Measurements from ENCODE around the gene MAN1A1.

The MAN1A1 gene

GRCh38 chr6:119313937-119314884 lies 35.4 kb downstream of the MAN1A1 start:
- TF ChIP-seq TAF1 (IDR thresholded peaks at IDR 0.05; ENCODE audit: borderline replicate concordance, insufficient read depth, low read length), result no peak
- TF ChIP-seq SIN3A (IDR thresholded peaks at IDR 0.05; ENCODE audit: borderline replicate concordance, insufficient read depth, low read length), result no peak
- no peak for TF ChIP-seq REST (IDR thresholded peaks at IDR 0.05; ENCODE audit: insufficient read depth in 1 of 2, low read depth in 2 of 2, low read length in 2 of 2)
- no peak for TF ChIP-seq POLR2AphosphoS5 (IDR thresholded peaks at IDR 0.05; ENCODE audit: low read depth, low read length)
- TF ChIP-seq FOXP2 (optimal IDR thresholded peaks at IDR 0.05; ENCODE audit: borderline replicate concordance, extremely low read depth, extremely low read length, insufficient read depth), result no peak

- no peak for TF ChIP-seq SIN3A (IDR thresholded peaks at IDR 0.05; ENCODE audit: borderline replicate concordance, insufficient read depth, low read length)
- TF ChIP-seq REST (IDR thresholded peaks at IDR 0.05; ENCODE audit: insufficient read depth in 1 of 2, low read depth in 2 of 2, low read length in 2 of 2), result no peak
- no peak for TF ChIP-seq POLR2AphosphoS5 (IDR thresholded peaks at IDR 0.05; ENCODE audit: low read depth, low read length)
- no peak for TF ChIP-seq FOXP2 (optimal IDR thresholded peaks at IDR 0.05; ENCODE audit: borderline replicate concordance, extremely low read depth, extremely low read length, insufficient read depth)
- TF ChIP-seq TAF1 (IDR thresholded peaks at IDR 0.05; ENCODE audit: borderline replicate concordance, insufficient read depth, low read length), result no peak
These were observed 36.7 kb downstream of the MAN1A1 start for GRCh38 chr6:119312875-119313338.

- TF ChIP-seq TAF1 (IDR thresholded peaks at IDR 0.05; ENCODE audit: borderline replicate concordance, insufficient read depth, low read length) (no peak), POLR2AphosphoS5 (IDR thresholded peaks at IDR 0.05; ENCODE audit: low read depth, low read length) (no peak), SIN3A (IDR thresholded peaks at IDR 0.05; ENCODE audit: borderline replicate concordance, insufficient read depth, low read length) (no peak), FOXP2 (optimal IDR thresholded peaks at IDR 0.05; ENCODE audit: borderline replicate concordance, extremely low read depth, extremely low read length, insufficient read depth) (no peak), REST (IDR thresholded peaks at IDR 0.05; ENCODE audit: insufficient read depth in 1 of 2, low read depth in 2 of 2, low read length in 2 of 2) (no peak)
These were observed 37.1 kb downstream of the MAN1A1 start for GRCh38 chr6:119312441-119312840.

- TF ChIP-seq SIN3A (IDR thresholded peaks at IDR 0.05; ENCODE audit: borderline replicate concordance, insufficient read depth, low read length) (no peak), REST (IDR thresholded peaks at IDR 0.05; ENCODE audit: insufficient read depth in 1 of 2, low read depth in 2 of 2, low read length in 2 of 2) (no peak), FOXP2 (optimal IDR thresholded peaks at IDR 0.05; ENCODE audit: borderline replicate concordance, extremely low read depth, extremely low read length, insufficient read depth) (no peak), TAF1 (IDR thresholded peaks at IDR 0.05; ENCODE audit: borderline replicate concordance, insufficient read depth, low read length) (no peak), POLR2AphosphoS5 (IDR thresholded peaks at IDR 0.05; ENCODE audit: low read depth, low read length) (no peak)
These were observed 37.9 kb downstream of the MAN1A1 start for GRCh38 chr6:119311514-119312142.
